NCI-H187 (cell line): ENCODE results near the gene BEST4.
"Not testable (repeated sequence)": the region's sequence is repeated elsewhere in the genome, so short reads cannot be mapped to it uniquely, and the experiment has no call there.

Experiments
- DNase-seq, 2 experiments: peaks; one replicate each; lab custom pipeline; 2025; lab: John Stamatoyannopoulos, UW

Gene BEST4

GRCh38 chr1:44802306-44803061 is 14.5 kb upstream of the BEST4 start:
- no peak for DNase-seq

GRCh38 chr1:44801491-44802305 is 13.7 kb upstream of the BEST4 start:
- DNase-seq: no peak

GRCh38 chr1:44799770-44800584 is 12.0 kb upstream of the BEST4 start, which contains the start of gene PLK3:
Gene PLK3, plus strand, starts transcription at chr1:44800377. Its CDS starts 87 bp downstream, at chr1:44800464.
- DNase-seq: peak; percentile 95 to 96

GRCh38 chr1:44798481-44799365 is 10.8 kb upstream of the BEST4 start:
- DNase-seq: no peak

GRCh38 chr1:44797886-44798285 is 9.9 kb upstream of the BEST4 start:
- not testable (repeated sequence) for DNase-seq

- no peak for DNase-seq
These were observed 4.9 kb upstream of the BEST4 start for GRCh38 chr1:44792736-44793502.

GRCh38 chr1:44790968-44791801 is 3.2 kb upstream of the BEST4 start:
- no peak for DNase-seq

- DNase-seq: no peak
These were observed 464 bp downstream of the BEST4 start for GRCh38 chr1:44787506-44787905.

GRCh38 chr1:44786841-44787426 is 1.0 kb downstream of the BEST4 start:
- no peak for DNase-seq

GRCh38 chr1:44786138-44786840 is 1.7 kb downstream of the BEST4 start:
- DNase-seq: no peak

GRCh38 chr1:44785501-44786137 is 2.4 kb downstream of the BEST4 start:
- no peak for DNase-seq

- no peak for DNase-seq
These were observed 3.0 kb downstream of the BEST4 start for GRCh38 chr1:44785029-44785380.

GRCh38 chr1:44784094-44785028 is 3.6 kb downstream of the BEST4 start:
- DNase-seq: no peak

- no peak for DNase-seq
These were observed 4.3 kb downstream of the BEST4 start for GRCh38 chr1:44783697-44784093.

- no peak for DNase-seq
These were observed 7.3 kb downstream of the BEST4 start for GRCh38 chr1:44780583-44781121.

- no peak for DNase-seq
These were observed 9.0 kb downstream of the BEST4 start for GRCh38 chr1:44778705-44779576.
